CD14-positive monocyte (primary cell): ENCODE results near the gene LCMT2. TPM values are rescaled to one million over a fixed set of nuclear protein-coding genes. Genes with fewer than 3 reads are reported as not detected.

Source experiments
- DNase-seq, 3 donors: peaks; one replicate each; pipeline ENCODE4 v3.0.0-alpha.2; 2011 to 2022
- H2AFZ ChIP-seq: 2 replicates; pipeline ENCODE4 v1.6.0; 2012; ENCODE audit warnings: mild to moderate bottlenecking, low read depth, low read length, inconsistent platforms; ENCODE audit not compliant: insufficient read depth, poor library complexity, severe bottlenecking
- H3K27ac ChIP-seq, 2 donors: 1 replicate in 1 of 2; 2 replicates in 1 of 2; pipeline ENCODE4 v1.5.1; 2012 to 2013; ENCODE audit warnings: low read length in 2 of 2, control low read depth in 1 of 2, inconsistent platforms in 1 of 2, low read depth in 1 of 2, mild to moderate bottlenecking in 1 of 2
- H3K27me3 ChIP-seq, 2 donors: one replicate each; pipeline versions ENCODE4 v1.6.0 to v1.6.1; 2011 to 2013; ENCODE audit warnings: low read length in 2 of 2; ENCODE audit not compliant: control insufficient read depth in 2 of 2, insufficient read depth in 2 of 2
- H3K36me3 ChIP-seq, 2 donors: replicated peaks in 1 of 2; 1 replicate in 1 of 2; 2 replicates in 1 of 2; pipeline versions ENCODE4 v1.5.1 to v1.6.1; 2012 to 2013; ENCODE audit warnings: low read length in 2 of 2, control low read depth in 1 of 2, inconsistent platforms in 1 of 2, mild to moderate bottlenecking in 1 of 2; ENCODE audit not compliant: insufficient read depth in 2 of 2, control insufficient read depth in 1 of 2
- H3K4me1 ChIP-seq, 2 donors: 1 replicate in 1 of 2; 2 replicates in 1 of 2; pipeline versions ENCODE4 v1.5.1 to v1.6.1; 2012 to 2013; ENCODE audit warnings: low read length in 2 of 2, control low read depth in 1 of 2, inconsistent platforms in 1 of 2, mild to moderate bottlenecking in 1 of 2, moderate library complexity in 1 of 2; ENCODE audit not compliant: insufficient read depth in 2 of 2, control insufficient read depth in 1 of 2
- H3K4me2 ChIP-seq: replicated peaks from 2 replicates; pipeline ENCODE3; 2012; ENCODE audit warnings: low read length, moderate library complexity, mild to moderate bottlenecking; ENCODE audit not compliant: poor library complexity, severe bottlenecking; ENCODE audit errors: extremely low read depth
- H3K4me3 ChIP-seq, 3 experiments: fragments of 200-600 bp in 1 of 3; sonication (generic) in 1 of 3; replicated peaks in 1 of 3; 1 replicate in 2 of 3; 2 replicates in 1 of 3; pipeline ENCODE4 v1.5.1; 2011 to 2013; ENCODE audit warnings: low read length in 3 of 3, mild to moderate bottlenecking in 3 of 3, control low read depth in 2 of 3, low read depth in 2 of 3, inconsistent platforms in 1 of 3, moderate library complexity in 1 of 3
- H3K79me2 ChIP-seq: 2 replicates; pipeline ENCODE4 v1.6.0; 2012; ENCODE audit warnings: mild to moderate bottlenecking, control low read depth, inconsistent platforms, low read length, moderate library complexity; ENCODE audit not compliant: insufficient read depth
- H3K9ac ChIP-seq: 2 replicates; pipeline ENCODE4 v1.6.0; 2017; ENCODE audit warnings: low read length, mild to moderate bottlenecking; ENCODE audit not compliant: insufficient read depth, poor library complexity, severe bottlenecking
- H3K9me3 ChIP-seq, 2 donors: replicated peaks in 1 of 2; 1 replicate in 1 of 2; 2 replicates in 1 of 2; pipeline versions ENCODE4 v1.5.1 to v1.6.1; 2012 to 2013; ENCODE audit warnings: low read length in 2 of 2, control low read depth in 1 of 2; ENCODE audit not compliant: control insufficient read depth in 1 of 2, insufficient read depth in 1 of 2
- H4K20me1 ChIP-seq: 2 replicates; pipeline ENCODE4 v1.6.0; 2012; ENCODE audit warnings: mild to moderate bottlenecking, low read length, control low read depth, moderate library complexity; ENCODE audit not compliant: insufficient read depth
- H3K27ac Mint-ChIP-seq, 7 donors: one replicate each; pipeline ENCODE4 v1.8.0; 2020; ENCODE audit warnings: mild to moderate bottlenecking in 7 of 7, mixed read lengths in 7 of 7, moderate library complexity in 6 of 7, inconsistent platforms in 2 of 7
- H3K27me3 Mint-ChIP-seq, 3 donors: one replicate each; pipeline ENCODE4 v1.8.0; 2021 to 2022; ENCODE audit warnings: low read depth in 3 of 3, mild to moderate bottlenecking in 3 of 3, mixed read lengths in 3 of 3, moderate library complexity in 3 of 3, inconsistent platforms in 1 of 3
- H3K36me3 Mint-ChIP-seq, 2 donors: one replicate each; pipeline ENCODE4 v1.8.0; 2020; ENCODE audit warnings: mixed read lengths in 2 of 2, inconsistent platforms in 1 of 2, mild to moderate bottlenecking in 1 of 2
- H3K4me1 Mint-ChIP-seq: one replicate; pipeline ENCODE4 v1.8.0; 2020; ENCODE audit warnings: mild to moderate bottlenecking, mixed read lengths
- H3K4me3 Mint-ChIP-seq, 2 donors: one replicate each; pipeline ENCODE4 v1.8.0; 2020; ENCODE audit warnings: mild to moderate bottlenecking in 2 of 2, mixed read lengths in 2 of 2, moderate library complexity in 1 of 2
- H3K9me3 Mint-ChIP-seq, 7 donors: one replicate each; pipeline ENCODE4 v1.8.0; 2020 to 2022; ENCODE audit warnings: mixed read lengths in 7 of 7, mild to moderate bottlenecking in 6 of 7, moderate library complexity in 6 of 7, inconsistent platforms in 2 of 7
- WGBS: methylation state at CpG from one replicate; pipeline ENCODE4 v1.1.5; 2013; ENCODE audit warnings: missing lambda C conversion rate; ENCODE audit not compliant: insufficient coverage; 5-methylcytosine and 5-hydroxymethylcytosine counted together
- intact Hi-C, 2 donors: fragments of 100-400 bp; cut with micrococcal nuclease; formaldehyde crosslinking; loops; one replicate each; pipeline versions ENCODE4 v1.15.0 to v1.15.1; 2023
- polyA plus RNA-seq, 3 donors: library from polyadenylated mRNA; depleted of rRNA in 1 of 3; unstranded in 2 of 3; stranded (reverse) in 1 of 3; fragments of 300-500 nt in 2 of 3; fragments of >200 nt in 1 of 3; fragmentation: Illumina TruSeq in 2 of 3; gene quantifications; 1 replicate in 2 of 3; 2 replicates in 1 of 3; pipeline ENCODE4 v1.2.3, GENCODE V29; 2012 to 2021
- TF ChIP-seq, protein P1 (sequence below): fragments of 200-600 bp; IDR thresholded peaks from one replicate; pipeline ENCODE4 v1.8.0; 2022; ENCODE audit warnings: antibody characterized with exemption, mild to moderate bottlenecking

LCMT2 gene
- polyA plus RNA-seq, 3 donors: 0.78 to 1.6 (median 1.4) TPM

- Histone ChIP-seq H3K79me2 (no peaks in the 10 kb centered on the region), H3K9me3 (no peaks in the 10 kb centered on the region), H3K9ac (no peak overlapping the region), H3K27ac (no peak overlapping the region), H3K36me3 (no peaks in the 10 kb centered on the region), H2AFZ (no peak overlapping the region), H4K20me1 (no peaks in the 10 kb centered on the region), H3K4me1 (no peaks in the 10 kb centered on the region), H3K4me2 (no peak overlapping the region), H3K27me3 (peaks cover under 1 to 2% of the 10 kb centered on the region in 2 donors), H3K4me3 (no peak overlapping the region)
- Mint-ChIP-seq H3K27me3 (peaks cover 4 to 15% (median 6%) of the 10 kb centered on the region in 3 donors), H3K27ac (no peak overlapping the region), H3K9me3 (peaks cover 0 to 2% (median 0%) of the 10 kb centered on the region in 7 donors), H3K36me3 (no peaks in the 10 kb centered on the region), H3K4me3 (no peak overlapping the region), H3K4me1 (no peaks in the 10 kb centered on the region)
- TF ChIP-seq, protein P1, sequence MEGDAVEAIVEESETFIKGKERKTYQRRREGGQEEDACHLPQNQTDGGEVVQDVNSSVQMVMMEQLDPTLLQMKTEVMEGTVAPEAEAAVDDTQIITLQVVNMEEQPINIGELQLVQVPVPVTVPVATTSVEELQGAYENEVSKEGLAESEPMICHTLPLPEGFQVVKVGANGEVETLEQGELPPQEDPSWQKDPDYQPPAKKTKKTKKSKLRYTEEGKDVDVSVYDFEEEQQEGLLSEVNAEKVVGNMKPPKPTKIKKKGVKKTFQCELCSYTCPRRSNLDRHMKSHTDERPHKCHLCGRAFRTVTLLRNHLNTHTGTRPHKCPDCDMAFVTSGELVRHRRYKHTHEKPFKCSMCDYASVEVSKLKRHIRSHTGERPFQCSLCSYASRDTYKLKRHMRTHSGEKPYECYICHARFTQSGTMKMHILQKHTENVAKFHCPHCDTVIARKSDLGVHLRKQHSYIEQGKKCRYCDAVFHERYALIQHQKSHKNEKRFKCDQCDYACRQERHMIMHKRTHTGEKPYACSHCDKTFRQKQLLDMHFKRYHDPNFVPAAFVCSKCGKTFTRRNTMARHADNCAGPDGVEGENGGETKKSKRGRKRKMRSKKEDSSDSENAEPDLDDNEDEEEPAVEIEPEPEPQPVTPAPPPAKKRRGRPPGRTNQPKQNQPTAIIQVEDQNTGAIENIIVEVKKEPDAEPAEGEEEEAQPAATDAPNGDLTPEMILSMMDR: no peak
- intact Hi-C loops: no loop called here
- DNase-seq: no peak
Observed at GRCh38 chr15:43299884-43300283, 30.5 kb downstream of the LCMT2 start.

GRCh38 chr15:43299411-43299810 lies 31.0 kb downstream of the LCMT2 start:
- H3K4me2 ChIP-seq: no peak overlapping the region
- H3K27ac Mint-ChIP-seq: no peak overlapping the region
- WGBS: 92% methylated on average over 1 of the region's 3 CpGs
- no peaks in the 10 kb centered on the region for H3K4me1 Mint-ChIP-seq
- intact Hi-C loops: no loop called here
- H3K9ac ChIP-seq: no peak overlapping the region
- peaks cover 0 to 2% (median 0%) of the 10 kb centered on the region in 7 donors for H3K9me3 Mint-ChIP-seq
- H3K9me3 ChIP-seq: no peaks in the 10 kb centered on the region
- H3K4me3 ChIP-seq: no peak overlapping the region
- H3K27me3 ChIP-seq: peaks cover 3 to 5% of the 10 kb centered on the region in 2 donors
- H3K27me3 Mint-ChIP-seq: peaks cover 4 to 17% (median 4%) of the 10 kb centered on the region in 3 donors
- TF ChIP-seq, protein P1: no peak
- no peaks in the 10 kb centered on the region for H3K4me1 ChIP-seq
- H3K36me3 Mint-ChIP-seq: no peaks in the 10 kb centered on the region
- no peak overlapping the region for H3K27ac ChIP-seq
- H3K36me3 ChIP-seq: no peaks in the 10 kb centered on the region
- H3K4me3 Mint-ChIP-seq: no peak overlapping the region
- no peak overlapping the region for H2AFZ ChIP-seq
- no peaks in the 10 kb centered on the region for H3K79me2 ChIP-seq
- DNase-seq: no peak
- H4K20me1 ChIP-seq: no peaks in the 10 kb centered on the region
